Brain microvascular endothelial cell (primary cell): ENCODE results near the gene CAMTA2.
A peak's percentile ranks its signal among the peaks of the same experiment; 100 is the strongest.

Experiments
- DNase-seq: peaks from one replicate; pipeline ENCODE4 v3.0.0-alpha.2; 2020
- H3K27ac ChIP-seq: fragments of 250-450 bp; sonication (Bioruptor Pico); 2 replicates; pipeline ENCODE4 v1.5.1; 2020; ENCODE audit warnings: mild to moderate bottlenecking, moderate library complexity
- H3K27me3 ChIP-seq: fragments of 250-450 bp; sonication (Bioruptor Pico); replicated peaks from 2 replicates; pipeline ENCODE4 v1.5.1; 2020; ENCODE audit warnings: mild to moderate bottlenecking
- H3K36me3 ChIP-seq: fragments of 250-450 bp; sonication (Bioruptor Pico); replicated peaks from 2 replicates; pipeline ENCODE4 v1.5.1; 2020; ENCODE audit warnings: mild to moderate bottlenecking
- H3K4me3 ChIP-seq: 2 replicates; pipeline ENCODE4 v1.5.1; 2011; ENCODE audit warnings: low read depth, mild to moderate bottlenecking, control low read depth, low read length, moderate library complexity
- CTCF ChIP-seq: IDR thresholded peaks from 2 replicates; pipeline ENCODE4 v1.5.1; 2011; ENCODE audit warnings: low read depth, mild to moderate bottlenecking, moderate library complexity, low read length, control low read depth, inconsistent platforms; ENCODE audit errors: missing control alignments
- in situ Hi-C: cut with HindIII; loops from 2 replicates; pipeline ENCODE4 v1.10.0; 2017; ENCODE audit warnings: low sequenced_read_pairs, low pct_ligation_motif_present

The CAMTA2 gene

GRCh38 chr17:5011928-5012327 is 24.5 kb upstream of the CAMTA2 start:
- in situ Hi-C loops = no loop called here
- peaks cover 66% of the 10 kb centered on the region for H3K36me3 ChIP-seq
- H3K27me3 ChIP-seq = no peaks in the 10 kb centered on the region
- TF ChIP-seq CTCF = no peak
- no peak overlapping the region for H3K27ac ChIP-seq
- DNase-seq = peak; percentile 63
- H3K4me3 ChIP-seq = no peak overlapping the region

GRCh38 chr17:5003214-5003867 is 15.9 kb upstream of the CAMTA2 start:
- in situ Hi-C loops = no loop called here
- H3K36me3 ChIP-seq = peaks cover 72% of the 10 kb centered on the region
- H3K27ac ChIP-seq = no peak overlapping the region
- TF ChIP-seq CTCF = no peak
- no peak overlapping the region for H3K4me3 ChIP-seq
- no peak for DNase-seq
- H3K27me3 ChIP-seq = no peaks in the 10 kb centered on the region

GRCh38 chr17:5002121-5002788 is 14.8 kb upstream of the CAMTA2 start:
- no peak for TF ChIP-seq CTCF
- in situ Hi-C loops = no loop called here
- Histone ChIP-seq H3K4me3 (no peak overlapping the region), H3K27ac (no peak overlapping the region), H3K36me3 (peaks cover 61% of the 10 kb centered on the region), H3K27me3 (no peaks in the 10 kb centered on the region)
- DNase-seq = no peak

GRCh38 chr17:5000237-5000639 is 12.8 kb upstream of the CAMTA2 start:
- DNase-seq = no peak
- no peak overlapping the region for H3K27ac ChIP-seq
- H3K4me3 ChIP-seq = no peak overlapping the region
- no peak for TF ChIP-seq CTCF
- peaks cover 42% of the 10 kb centered on the region for H3K36me3 ChIP-seq
- no peaks in the 10 kb centered on the region for H3K27me3 ChIP-seq
- in situ Hi-C loops = no loop called here

GRCh38 chr17:4999430-5000093 is 12.1 kb upstream of the CAMTA2 start:
- in situ Hi-C loops = no loop called here

More at GRCh38 chr17:4999430-5000093, 12.1 kb upstream of the CAMTA2 start:
- no peak for TF ChIP-seq CTCF
- Histone ChIP-seq H3K4me3 (peak overlapping the region; percentile 86), H3K36me3 (peaks cover 36% of the 10 kb centered on the region), H3K27me3 (no peaks in the 10 kb centered on the region), H3K27ac (no peak overlapping the region)
- no peak for DNase-seq
